HG03558 (cell line): ENCODE measurements around the gene TMEM208.

Source experiments
- ATAC-seq: cut with Tn5 transposase; IDR thresholded peaks from one replicate; pipeline ENCODE4 v1.9.1; 2021; ENCODE audit warnings: moderate number of reproducible peaks; ENCODE audit not compliant: unreplicated experiment; ENCODE audit errors: extremely low read depth

Gene TMEM208

GRCh38 chr16:67191411-67191994, 35.4 kb upstream of the TMEM208 start:
- ATAC-seq = no peak

GRCh38 chr16:67191995-67192681, 34.8 kb upstream of the TMEM208 start, which contains the start of gene E2F4:
E2F4 (plus strand) TSS chr16:67192155; CDS start chr16:67192228, 73 bp downstream.
- ATAC-seq = peak; percentile 66

GRCh38 chr16:67192781-67193361, 34.1 kb upstream of the TMEM208 start:
- no peak for ATAC-seq

- no peak for ATAC-seq
These were observed 33.4 kb upstream of the TMEM208 start for GRCh38 chr16:67193536-67193935.

- no peak for ATAC-seq
These were observed 32.7 kb upstream of the TMEM208 start for GRCh38 chr16:67194260-67194659.

- ATAC-seq = no peak
These were observed 31.3 kb upstream of the TMEM208 start for GRCh38 chr16:67195676-67196075.

GRCh38 chr16:67196881-67197280, 30.0 kb upstream of the TMEM208 start:
- ATAC-seq = no peak

GRCh38 chr16:67197704-67198103, 29.2 kb upstream of the TMEM208 start:
- no peak for ATAC-seq

- ATAC-seq = no peak
These were observed 28.6 kb upstream of the TMEM208 start for GRCh38 chr16:67198238-67198734.

GRCh38 chr16:67199011-67199807, 27.7 kb upstream of the TMEM208 start, which contains the start of gene ELMO3:
ELMO3 (plus strand) TSS chr16:67199131; CDS start chr16:67199327, 196 bp downstream.
- no peak for ATAC-seq

GRCh38 chr16:67199808-67200198, 27.1 kb upstream of the TMEM208 start:
- no peak for ATAC-seq

- ATAC-seq = no peak
These were observed 26.4 kb upstream of the TMEM208 start for GRCh38 chr16:67200491-67200890.

GRCh38 chr16:67201411-67202345, 25.3 kb upstream of the TMEM208 start:
- no peak for ATAC-seq

GRCh38 chr16:67202426-67202825, 24.5 kb upstream of the TMEM208 start:
- no peak for ATAC-seq

- no peak for ATAC-seq
These were observed 23.9 kb upstream of the TMEM208 start for GRCh38 chr16:67202956-67203493.

GRCh38 chr16:67204076-67204475, 22.9 kb upstream of the TMEM208 start:
- ATAC-seq = no peak

- no peak for ATAC-seq
These were observed 20.6 kb upstream of the TMEM208 start for GRCh38 chr16:67206129-67206837.

- ATAC-seq = no peak
These were observed 20.1 kb upstream of the TMEM208 start for GRCh38 chr16:67206838-67207248.
